Loucy (cell line): Measurements from ENCODE around the gene SYNE2.

Experiments used
- H2AFZ ChIP-seq: fragments of 200-600 bp; sonication (generic); 2 replicates; pipeline ENCODE4 v1.6.0; 2016; ENCODE audit warnings: antibody characterized with exemption, mild to moderate bottlenecking, low read length, moderate library complexity
- H3F3A ChIP-seq: fragments of 200-600 bp; 2 replicates; pipeline ENCODE4 v1.6.0; 2016; ENCODE audit warnings: antibody characterized with exemption, low read depth, mild to moderate bottlenecking
- H3K27me3 ChIP-seq: fragments of 200-600 bp; sonication (generic); 2 replicates; pipeline ENCODE4 v1.6.1; 2014; ENCODE audit warnings: low read length, mild to moderate bottlenecking; ENCODE audit not compliant: insufficient read depth, poor library complexity, severe bottlenecking
- H3K36me3 ChIP-seq: fragments of 200-600 bp; sonication (generic); 2 replicates; pipeline ENCODE4 v1.6.1; 2016; ENCODE audit warnings: low read length; ENCODE audit not compliant: insufficient read depth
- H3K4me1 ChIP-seq: fragments of 200-600 bp; sonication (generic); 2 replicates; pipeline ENCODE4 v1.5.1; 2014; ENCODE audit warnings: low read length, mild to moderate bottlenecking; ENCODE audit not compliant: insufficient read depth, poor library complexity, severe bottlenecking
- H3K4me2 ChIP-seq: fragments of 200-600 bp; sonication (generic); 2 replicates; pipeline ENCODE4 v1.6.0; 2014; ENCODE audit warnings: antibody characterized with exemption, low read length, low read depth, mild to moderate bottlenecking; ENCODE audit not compliant: poor library complexity, severe bottlenecking
- H3K4me3 ChIP-seq: fragments of 200-600 bp; sonication (generic); 2 replicates; pipeline ENCODE4 v1.5.1; 2014; ENCODE audit warnings: low read length, mild to moderate bottlenecking, mixed read lengths; ENCODE audit not compliant: poor library complexity, severe bottlenecking
- H3K79me2 ChIP-seq: fragments of 200-600 bp; sonication (generic); 2 replicates; pipeline ENCODE4 v1.6.1; 2014; ENCODE audit warnings: low read length; ENCODE audit not compliant: insufficient read depth
- H3K9ac ChIP-seq: fragments of 200-600 bp; sonication (generic); 2 replicates; pipeline ENCODE4 v1.6.0; 2014; ENCODE audit warnings: mild to moderate bottlenecking, low read depth, low read length, moderate library complexity; ENCODE audit not compliant: poor library complexity, severe bottlenecking
- H3K9me2 ChIP-seq: fragments of 200-600 bp; sonication (generic); replicated peaks from 2 replicates; pipeline ENCODE4 v1.6.1; 2016; ENCODE audit warnings: low read depth, low read length, mixed read lengths
- H3K9me3 ChIP-seq: fragments of 200-600 bp; sonication (generic); 2 replicates; pipeline ENCODE4 v1.6.1; 2014; ENCODE audit warnings: mild to moderate bottlenecking, antibody characterized with exemption, low read length, low read depth; ENCODE audit not compliant: insufficient read depth
- H4K20me1 ChIP-seq: fragments of 200-600 bp; sonication (generic); 2 replicates; pipeline ENCODE4 v1.6.0; 2014; ENCODE audit warnings: antibody characterized with exemption, low read length, mild to moderate bottlenecking; ENCODE audit not compliant: insufficient read depth, poor library complexity, severe bottlenecking
- EZH2phosphoT487 ChIP-seq: fragments of 200-600 bp; IDR thresholded peaks from 2 replicates; pipeline ENCODE4 v1.6.1; 2018; ENCODE audit warnings: antibody characterized with exemption, mild to moderate bottlenecking, moderate library complexity, borderline replicate concordance
- TF ChIP-seq, protein P1 (sequence below): fragments of 200-600 bp; sonication (generic); conservative IDR thresholded peaks from 2 replicates; pipeline ENCODE4 v1.5.1; 2014; ENCODE audit warnings: mild to moderate bottlenecking, antibody characterized with exemption, low read length

The SYNE2 gene

DNA sequence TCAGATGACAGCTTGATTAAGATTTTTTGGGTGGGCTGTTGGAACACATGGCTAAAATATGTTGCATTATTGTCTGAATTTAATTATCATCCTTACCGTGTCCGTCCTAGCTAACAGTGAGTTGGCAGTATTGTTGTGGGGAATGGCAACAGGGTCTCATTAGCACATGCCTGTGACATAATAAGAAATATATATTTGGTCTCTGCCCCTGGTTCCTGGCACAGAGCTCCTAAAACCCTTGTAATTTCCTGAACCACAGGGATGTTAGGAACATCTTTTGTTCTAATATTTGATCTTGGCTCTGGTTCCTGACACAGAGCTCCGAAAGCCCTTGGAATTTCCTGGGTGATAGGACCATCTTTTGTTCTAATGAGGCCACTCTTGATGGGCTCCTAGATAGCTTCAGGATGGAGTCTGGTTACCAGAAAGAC lies 76.0 kb downstream of the SYNE2 start:
- Histone ChIP-seq H3K4me2 (no peak overlapping the region), H3K9ac (no peak overlapping the region), H3K9me3 (no peaks in the 10 kb centered on the region; the same call in 1 of the 2 replicates), H3F3A (no peaks in the 10 kb centered on the region), H3K4me1 (no peaks in the 10 kb centered on the region), H3K9me2 (no peaks in the 10 kb centered on the region), H3K36me3 (0 out of 2 replicates have a peak, but pooled peaks cover 4% of the 10 kb centered on the region), H3K4me3 (no peak overlapping the region), H2AFZ (no peak overlapping the region), H4K20me1 (no peaks in the 10 kb centered on the region), H3K79me2 (no peaks in the 10 kb centered on the region), H3K27me3 (no peaks in the 10 kb centered on the region)
- TF ChIP-seq, protein P1, sequence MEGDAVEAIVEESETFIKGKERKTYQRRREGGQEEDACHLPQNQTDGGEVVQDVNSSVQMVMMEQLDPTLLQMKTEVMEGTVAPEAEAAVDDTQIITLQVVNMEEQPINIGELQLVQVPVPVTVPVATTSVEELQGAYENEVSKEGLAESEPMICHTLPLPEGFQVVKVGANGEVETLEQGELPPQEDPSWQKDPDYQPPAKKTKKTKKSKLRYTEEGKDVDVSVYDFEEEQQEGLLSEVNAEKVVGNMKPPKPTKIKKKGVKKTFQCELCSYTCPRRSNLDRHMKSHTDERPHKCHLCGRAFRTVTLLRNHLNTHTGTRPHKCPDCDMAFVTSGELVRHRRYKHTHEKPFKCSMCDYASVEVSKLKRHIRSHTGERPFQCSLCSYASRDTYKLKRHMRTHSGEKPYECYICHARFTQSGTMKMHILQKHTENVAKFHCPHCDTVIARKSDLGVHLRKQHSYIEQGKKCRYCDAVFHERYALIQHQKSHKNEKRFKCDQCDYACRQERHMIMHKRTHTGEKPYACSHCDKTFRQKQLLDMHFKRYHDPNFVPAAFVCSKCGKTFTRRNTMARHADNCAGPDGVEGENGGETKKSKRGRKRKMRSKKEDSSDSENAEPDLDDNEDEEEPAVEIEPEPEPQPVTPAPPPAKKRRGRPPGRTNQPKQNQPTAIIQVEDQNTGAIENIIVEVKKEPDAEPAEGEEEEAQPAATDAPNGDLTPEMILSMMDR, result no peak
- TF ChIP-seq EZH2phosphoT487, result no peak

DNA sequence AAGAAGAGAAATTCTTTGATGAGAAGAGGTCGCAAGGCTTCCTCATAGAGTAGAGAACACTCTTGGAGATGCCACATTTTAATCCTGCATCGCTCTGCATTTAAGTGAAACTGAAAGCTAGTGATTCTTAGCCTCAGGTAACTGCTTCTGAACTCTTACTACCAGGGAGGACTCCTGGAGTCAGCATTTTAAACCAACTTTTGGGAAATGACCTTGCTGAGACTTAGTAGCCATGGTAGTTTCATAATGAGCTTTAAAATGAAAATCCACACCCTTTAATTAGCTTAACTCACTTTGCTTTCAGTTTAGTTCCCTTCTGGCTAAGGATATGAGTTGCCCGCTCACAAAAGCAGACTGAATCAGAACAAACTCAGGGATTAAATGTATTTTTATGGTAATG lies 80.3 kb downstream of the SYNE2 start:
- H3K9ac ChIP-seq, result no peak overlapping the region
- H4K20me1 ChIP-seq, result no peaks in the 10 kb centered on the region
- no peak overlapping the region for H3K4me2 ChIP-seq
- H3K9me3 ChIP-seq, result no peaks in the 10 kb centered on the region
- no peaks in the 10 kb centered on the region for H3K79me2 ChIP-seq
- no peaks in the 10 kb centered on the region for H3K9me2 ChIP-seq
- H3F3A ChIP-seq, result no peaks in the 10 kb centered on the region
- TF ChIP-seq EZH2phosphoT487, result no peak
- TF ChIP-seq, protein P1, result no peak
- no peaks in the 10 kb centered on the region for H3K36me3 ChIP-seq
- H2AFZ ChIP-seq, result no peak overlapping the region
- H3K4me3 ChIP-seq, result no peak overlapping the region
- peaks cover under 1% of the 10 kb centered on the region for H3K4me1 ChIP-seq
- H3K27me3 ChIP-seq, result no peaks in the 10 kb centered on the region

DNA sequence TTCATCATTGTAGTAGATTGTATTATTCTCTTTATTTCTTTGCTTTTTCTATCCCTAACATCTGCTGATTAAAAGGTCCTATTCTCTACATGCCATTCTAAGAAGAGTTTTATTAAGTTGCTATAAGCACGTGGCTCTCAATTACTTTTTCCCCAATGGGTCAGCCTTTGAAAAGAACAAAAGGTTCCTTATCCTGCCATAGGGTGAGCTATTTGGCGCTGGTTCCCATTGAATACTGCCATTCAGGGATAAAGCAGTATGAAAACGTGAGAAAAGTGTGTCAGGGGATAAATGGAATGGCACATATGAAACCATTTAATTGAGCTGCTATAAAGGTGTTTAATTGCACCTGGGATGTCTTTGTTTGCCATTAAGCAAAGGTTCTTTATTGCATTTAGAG lies 80.9 kb downstream of the SYNE2 start:
- Histone ChIP-seq H3K36me3 (no peaks in the 10 kb centered on the region), H3K4me3 (no peak overlapping the region), H3F3A (no peaks in the 10 kb centered on the region), H4K20me1 (no peaks in the 10 kb centered on the region), H3K9ac (no peak overlapping the region), H3K4me1 (peaks cover 6% of the 10 kb centered on the region), H3K79me2 (no peaks in the 10 kb centered on the region), H3K9me3 (no peaks in the 10 kb centered on the region), H3K4me2 (no peak overlapping the region), H3K9me2 (no peaks in the 10 kb centered on the region), H2AFZ (no peak overlapping the region), H3K27me3 (no peaks in the 10 kb centered on the region)
- TF ChIP-seq EZH2phosphoT487, result no peak
- TF ChIP-seq, protein P1, result no peak
